Trophoblast cell (in vitro differentiated cells and primary cell): ENCODE results near the gene GALNT3.

Experiments
- DNase-seq, 2 donors: peaks; one replicate each; pipeline ENCODE4 v3.0.0-alpha.2; 2016
- H2AFZ ChIP-seq: 2 replicates; pipeline ENCODE4 v1.6.1; 2013; ENCODE audit warnings: low read length, moderate library complexity, mild to moderate bottlenecking; ENCODE audit not compliant: insufficient read depth, poor library complexity
- H2AK5ac ChIP-seq: 2 replicates; pipeline ENCODE4 v1.6.1; 2013; ENCODE audit warnings: mild to moderate bottlenecking, low read length
- H2BK120ac ChIP-seq: 2 replicates; pipeline ENCODE4 v1.6.1; 2013; ENCODE audit warnings: low read length, mild to moderate bottlenecking, moderate library complexity; ENCODE audit not compliant: insufficient read depth, poor library complexity
- H2BK12ac ChIP-seq: 2 replicates; pipeline ENCODE4 v1.6.1; 2013; ENCODE audit warnings: mild to moderate bottlenecking, low read length, moderate library complexity
- H2BK5ac ChIP-seq: 2 replicates; pipeline ENCODE4 v1.6.1; 2013; ENCODE audit warnings: low read length, low read depth, moderate library complexity, mild to moderate bottlenecking; ENCODE audit not compliant: poor library complexity
- H3K14ac ChIP-seq: 2 replicates; pipeline ENCODE4 v1.6.1; 2013; ENCODE audit warnings: mild to moderate bottlenecking, low read length
- H3K18ac ChIP-seq: 2 replicates; pipeline ENCODE4 v1.6.1; 2013; ENCODE audit warnings: mild to moderate bottlenecking, low read length
- H3K23ac ChIP-seq: 2 replicates; pipeline ENCODE4 v1.6.1; 2013; ENCODE audit warnings: low read length
- H3K27ac ChIP-seq: 2 replicates; pipeline ENCODE4 v1.5.1; 2013; ENCODE audit warnings: low read depth, mild to moderate bottlenecking, inconsistent platforms, low read length, moderate library complexity
- H3K27me3 ChIP-seq: 2 replicates; pipeline ENCODE4 v1.6.1; 2013; ENCODE audit warnings: inconsistent platforms, mild to moderate bottlenecking, low read length, moderate library complexity; ENCODE audit not compliant: insufficient read depth
- H3K36me3 ChIP-seq, 2 experiments: 1 replicate in 1 of 2; 2 replicates in 1 of 2; pipeline ENCODE4 v1.6.1; 2013; ENCODE audit warnings: low read length in 2 of 2, mild to moderate bottlenecking in 2 of 2, moderate library complexity in 1 of 2; ENCODE audit not compliant: insufficient read depth in 2 of 2, control insufficient read depth in 1 of 2
- H3K4ac ChIP-seq: 2 replicates; pipeline ENCODE4 v1.6.1; 2013; ENCODE audit warnings: low read depth, mild to moderate bottlenecking, low read length, moderate library complexity
- H3K4me1 ChIP-seq, 2 experiments: 1 replicate in 1 of 2; 2 replicates in 1 of 2; pipeline ENCODE4 v1.6.1; 2013; ENCODE audit warnings: low read length in 2 of 2, mild to moderate bottlenecking in 2 of 2, moderate library complexity in 1 of 2; ENCODE audit not compliant: insufficient read depth in 2 of 2, control insufficient read depth in 1 of 2
- H3K4me2 ChIP-seq: 2 replicates; pipeline ENCODE4 v1.6.1; 2013; ENCODE audit warnings: inconsistent platforms, mild to moderate bottlenecking, low read length, moderate library complexity
- H3K4me3 ChIP-seq: 2 replicates; pipeline ENCODE4 v1.5.1; 2013; ENCODE audit warnings: mild to moderate bottlenecking, low read depth, low read length, inconsistent platforms
- H3K79me1 ChIP-seq: one replicate; pipeline ENCODE4 v1.6.1; 2013; ENCODE audit warnings: low read length
- H3K79me2 ChIP-seq: 2 replicates; pipeline ENCODE4 v1.6.1; 2013; ENCODE audit warnings: low read length, mild to moderate bottlenecking; ENCODE audit not compliant: control insufficient read depth, insufficient read depth, poor library complexity
- H3K9ac ChIP-seq: 2 replicates; pipeline ENCODE4 v1.6.1; 2013; ENCODE audit warnings: mild to moderate bottlenecking, low read length
- H3K9me3 ChIP-seq: 2 replicates; pipeline ENCODE4 v1.6.1; 2013; ENCODE audit warnings: low read depth, mild to moderate bottlenecking, control low read depth, inconsistent platforms, low read length; ENCODE audit not compliant: insufficient read depth
- H4K12ac ChIP-seq: 2 replicates; pipeline ENCODE4 v1.6.1; 2013; ENCODE audit warnings: low read depth, mild to moderate bottlenecking, low read length, moderate library complexity
- H4K8ac ChIP-seq: 2 replicates; pipeline ENCODE4 v1.6.1; 2013; ENCODE audit warnings: low read depth, mild to moderate bottlenecking, low read length, moderate library complexity
- H4K91ac ChIP-seq: one replicate; pipeline ENCODE4 v1.6.1; 2013; ENCODE audit warnings: low read depth, mild to moderate bottlenecking, low read length, moderate library complexity
- WGBS: extraction: QIAGEN DNeasy Blood & Tissue Kit; methylation state at CpG from one replicate; pipeline ENCODE4 v1.1.7; 2013; ENCODE audit warnings: missing lambda C conversion rate; ENCODE audit not compliant: insufficient read length, insufficient coverage; ENCODE audit errors: extremely low coverage; 5-methylcytosine and 5-hydroxymethylcytosine counted together

The GALNT3 gene

GRCh38 chr2:165796129-165796528 lies 2.1 kb upstream of the GALNT3 start:
- Histone ChIP-seq H2BK120ac (no peak overlapping the region), H3K36me3 (no peaks in the 10 kb centered on the region), H2BK5ac (no peak overlapping the region), H2BK12ac (no peak overlapping the region), H2AFZ (no peak overlapping the region), H3K79me1 (peaks cover 7% of the 10 kb centered on the region), H3K27me3 (no peaks in the 10 kb centered on the region), H3K4ac (no peak overlapping the region), H2AK5ac (no peak overlapping the region), H3K14ac (no peak overlapping the region), H3K4me1 (no peaks in the 10 kb centered on the region), H4K8ac (no peak overlapping the region), H3K4me3 (no peak overlapping the region), H3K18ac (no peak overlapping the region), H3K23ac (no peak overlapping the region), H3K4me2 (no peak overlapping the region), H3K9ac (no peak overlapping the region), H4K91ac (no peak overlapping the region), H3K27ac (no peak overlapping the region), H3K79me2 (no peaks in the 10 kb centered on the region), H4K12ac (no peak overlapping the region), H3K9me3 (no peaks in the 10 kb centered on the region)
- no CpG with 5 or more reads among the region's 1 CpG for WGBS
- no peak for DNase-seq

- no peak overlapping the region for H3K18ac ChIP-seq
- no peak for DNase-seq
- no peak overlapping the region for H4K12ac ChIP-seq
- no peak overlapping the region for H2AK5ac ChIP-seq
- no peak overlapping the region for H4K8ac ChIP-seq
- no peak overlapping the region for H2BK12ac ChIP-seq
- no peak overlapping the region for H3K23ac ChIP-seq
- H3K14ac ChIP-seq = no peak overlapping the region
- H3K4me3 ChIP-seq = no peak overlapping the region
- no peak overlapping the region for H2BK5ac ChIP-seq
- peak overlapping the region; percentile 88 for H3K4me2 ChIP-seq
- H3K27ac ChIP-seq = no peak overlapping the region
- H3K79me1 ChIP-seq = peaks cover 7% of the 10 kb centered on the region
- H3K4me1 ChIP-seq = no peaks in the 10 kb centered on the region
- no CpG with 5 or more reads among the region's 2 CpGs for WGBS
- no peaks in the 10 kb centered on the region for H3K79me2 ChIP-seq
- H2AFZ ChIP-seq = no peak overlapping the region
- H4K91ac ChIP-seq = no peak overlapping the region
- H3K36me3 ChIP-seq = no peaks in the 10 kb centered on the region
- no peak overlapping the region for H3K9ac ChIP-seq
- no peaks in the 10 kb centered on the region for H3K9me3 ChIP-seq
- no peak overlapping the region for H3K4ac ChIP-seq
- no peak overlapping the region for H2BK120ac ChIP-seq
- H3K27me3 ChIP-seq = no peaks in the 10 kb centered on the region
Measured at GRCh38 chr2:165795011-165795410, 964 bp upstream of the GALNT3 start.

GRCh38 chr2:165794536-165794928 lies 485 bp upstream of the GALNT3 start:
- Histone ChIP-seq H2BK120ac (peak overlapping the region; percentile 51), H3K4me3 (peak overlapping the region; percentile 96), H3K9me3 (no peaks in the 10 kb centered on the region), H2BK12ac (peak overlapping the region; percentile 38), H3K4me1 (no peaks in the 10 kb centered on the region), H3K9ac (peak overlapping the region; percentile 28), H2AK5ac (no peak overlapping the region), H4K91ac (peak overlapping the region; percentile 29), H4K12ac (peak overlapping the region; percentile 45), H2AFZ (peak overlapping the region; percentile 53), H3K23ac (no peak overlapping the region), H3K27me3 (no peaks in the 10 kb centered on the region), H4K8ac (peak overlapping the region; percentile 55), H3K14ac (peak overlapping the region; percentile 38), H3K27ac (no peak overlapping the region), H3K4ac (no peak overlapping the region), H2BK5ac (no peak overlapping the region), H3K4me2 (peak overlapping the region; percentile 88), H3K36me3 (no peaks in the 10 kb centered on the region), H3K79me2 (no peaks in the 10 kb centered on the region), H3K79me1 (peaks cover 7% of the 10 kb centered on the region), H3K18ac (peak overlapping the region; percentile 31)
- peak; percentile 40 to 68 for DNase-seq
- no CpG with 5 or more reads among the region's 18 CpGs for WGBS

- Histone ChIP-seq H3K4ac (peak overlapping the region; percentile 4), H3K27ac (peak overlapping the region; percentile 20), H2BK5ac (no peak overlapping the region), H3K4me2 (peak overlapping the region; percentile 88), H3K79me1 (peaks cover 7% of the 10 kb centered on the region), H4K8ac (peak overlapping the region; percentile 55), H4K91ac (peak overlapping the region; percentile 16), H3K18ac (peak overlapping the region; percentile 15), H3K9me3 (no peaks in the 10 kb centered on the region), H3K4me3 (peak overlapping the region; percentile 96), H3K4me1 (no peaks in the 10 kb centered on the region), H3K27me3 (no peaks in the 10 kb centered on the region), H2BK12ac (no peak overlapping the region), H2BK120ac (peak overlapping the region; percentile 5), H3K36me3 (no peaks in the 10 kb centered on the region), H4K12ac (peak overlapping the region; percentile 60), H3K14ac (peak overlapping the region; percentile 36), H3K79me2 (no peaks in the 10 kb centered on the region), H2AFZ (peak overlapping the region; percentile 53), H2AK5ac (no peak overlapping the region), H3K9ac (peak overlapping the region; percentile 17), H3K23ac (no peak overlapping the region)
- no CpG with 5 or more reads among the region's 35 CpGs for WGBS
- DNase-seq = peak; percentile 76 to 86
Measured at GRCh38 chr2:165793161-165793778, 777 bp downstream of the GALNT3 start.
